HCT116 (cell line): ENCODE results near the gene TMEM132C.

ENCODE experiments used
- ATF3 ChIP-seq: IDR thresholded peaks from 2 replicates; pipeline ENCODE4 v1.6.1; 2012
- CTCF ChIP-seq, 3 experiments: fragments of 200-600 bp in 1 of 3; sonication (generic) in 1 of 3; IDR thresholded peaks in 2 of 3; conservative IDR thresholded peaks in 1 of 3; 2 replicates each; pipeline ENCODE4 v1.5.1; 2012 to 2017; ENCODE audit warnings: low read depth in 2 of 3, low read length in 2 of 3, antibody characterized with exemption in 1 of 3, borderline replicate concordance in 1 of 3, control low read depth in 1 of 3, mild to moderate bottlenecking in 1 of 3, mixed read lengths in 1 of 3, mixed run types in 1 of 3, moderate library complexity in 1 of 3; ENCODE audit not compliant: insufficient read depth in 1 of 3
- POLR2A ChIP-seq: IDR thresholded peaks from 2 replicates; pipeline ENCODE4 v1.7.0; 2011; ENCODE audit warnings: borderline replicate concordance; ENCODE audit not compliant: insufficient read depth, insufficient read length; ENCODE audit errors: extremely low read depth
- POLR2AphosphoS5 ChIP-seq: IDR thresholded peaks from 2 replicates; pipeline ENCODE4 v1.6.1; 2011; ENCODE audit warnings: mild to moderate bottlenecking, low read depth, low read length, moderate library complexity
- SIN3A ChIP-seq: IDR thresholded peaks from 2 replicates; pipeline ENCODE4 v1.6.1; 2012; ENCODE audit warnings: low read depth
- YY1 ChIP-seq: IDR thresholded peaks from 2 replicates; pipeline ENCODE4 v1.6.1; 2011; ENCODE audit warnings: low read length, low read depth, moderate library complexity, mild to moderate bottlenecking; ENCODE audit not compliant: insufficient replicate concordance; ENCODE audit errors: extremely low read depth
- ZNF274 ChIP-seq: fragments of 200-500 bp; sonication (Bioruptor generic); IDR thresholded peaks from 2 replicates; pipeline ENCODE4 v1.6.1; 2014; ENCODE audit warnings: mild to moderate bottlenecking, low read depth, low read length, inconsistent platforms
- TF ChIP-seq, protein P1 (sequence below): IDR thresholded peaks from 2 replicates; pipeline ENCODE4 v1.6.1; 2012; ENCODE audit warnings: low read depth

- TF ChIP-seq YY1 (no peak), CTCF (IDR thresholded peaks at IDR 0.05 in 2 of 3, conservative IDR thresholded peaks at IDR 0.05 in 1 of 3; ENCODE audit: borderline replicate concordance in 1 of 3, insufficient read depth in 1 of 3, low read depth in 2 of 3, low read length in 2 of 3) (no peak), POLR2A (no peak), POLR2AphosphoS5 (no peak), SIN3A (no peak), ZNF274 (no peak), ATF3 (no peak)
- TF ChIP-seq, protein P1, sequence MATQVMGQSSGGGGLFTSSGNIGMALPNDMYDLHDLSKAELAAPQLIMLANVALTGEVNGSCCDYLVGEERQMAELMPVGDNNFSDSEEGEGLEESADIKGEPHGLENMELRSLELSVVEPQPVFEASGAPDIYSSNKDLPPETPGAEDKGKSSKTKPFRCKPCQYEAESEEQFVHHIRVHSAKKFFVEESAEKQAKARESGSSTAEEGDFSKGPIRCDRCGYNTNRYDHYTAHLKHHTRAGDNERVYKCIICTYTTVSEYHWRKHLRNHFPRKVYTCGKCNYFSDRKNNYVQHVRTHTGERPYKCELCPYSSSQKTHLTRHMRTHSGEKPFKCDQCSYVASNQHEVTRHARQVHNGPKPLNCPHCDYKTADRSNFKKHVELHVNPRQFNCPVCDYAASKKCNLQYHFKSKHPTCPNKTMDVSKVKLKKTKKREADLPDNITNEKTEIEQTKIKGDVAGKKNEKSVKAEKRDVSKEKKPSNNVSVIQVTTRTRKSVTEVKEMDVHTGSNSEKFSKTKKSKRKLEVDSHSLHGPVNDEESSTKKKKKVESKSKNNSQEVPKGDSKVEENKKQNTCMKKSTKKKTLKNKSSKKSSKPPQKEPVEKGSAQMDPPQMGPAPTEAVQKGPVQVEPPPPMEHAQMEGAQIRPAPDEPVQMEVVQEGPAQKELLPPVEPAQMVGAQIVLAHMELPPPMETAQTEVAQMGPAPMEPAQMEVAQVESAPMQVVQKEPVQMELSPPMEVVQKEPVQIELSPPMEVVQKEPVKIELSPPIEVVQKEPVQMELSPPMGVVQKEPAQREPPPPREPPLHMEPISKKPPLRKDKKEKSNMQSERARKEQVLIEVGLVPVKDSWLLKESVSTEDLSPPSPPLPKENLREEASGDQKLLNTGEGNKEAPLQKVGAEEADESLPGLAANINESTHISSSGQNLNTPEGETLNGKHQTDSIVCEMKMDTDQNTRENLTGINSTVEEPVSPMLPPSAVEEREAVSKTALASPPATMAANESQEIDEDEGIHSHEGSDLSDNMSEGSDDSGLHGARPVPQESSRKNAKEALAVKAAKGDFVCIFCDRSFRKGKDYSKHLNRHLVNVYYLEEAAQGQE, result no peak
These were observed 62.0 kb downstream of the TMEM132C start for GRCh38 chr12:128328961-128329360.
